Activated CD4-positive, alpha-beta T cell treated with anti-CD3 and anti-CD28 coated beads for 36 hours (primary cell): Measurements from ENCODE around the gene TLR10. TPM values are rescaled to one million over a fixed set of nuclear protein-coding genes. Genes with fewer than 3 reads are reported as not detected.

ENCODE experiments used
- ATAC-seq: fragments of 200-7000 bp; cut with Tn5 transposase; one replicate; pipeline ENCODE4 v1.10.0; 2021; ENCODE audit warnings: mild to moderate bottlenecking, moderate library complexity
- CTCF ChIA-PET: fragments of 350-600 bp; sonication (Branson Sonifier 250); formaldehyde crosslinking; loops from one replicate; lab custom pipeline; 2021; ENCODE audit warnings: antibody characterized with exemption; lab: Charles Lee
- POLR2A ChIA-PET: fragments of 350-600 bp; sonication (Branson Sonifier 250); formaldehyde crosslinking; loops from one replicate; lab custom pipeline; 2021; ENCODE audit warnings: antibody characterized with exemption, inconsistent platforms; lab: Charles Lee
- DNase-seq: peaks from one replicate; pipeline ENCODE4 v3.0.0-alpha.2; 2020
- H3K27ac Mint-ChIP-seq: one replicate; pipeline ENCODE4 v1.8.0; 2021; ENCODE audit warnings: mixed read lengths
- H3K27me3 Mint-ChIP-seq: one replicate; pipeline ENCODE4 v1.8.0; 2021; ENCODE audit warnings: mixed read lengths
- H3K36me3 Mint-ChIP-seq: one replicate; pipeline ENCODE4 v1.8.0; 2021; ENCODE audit warnings: low read depth, mixed read lengths
- H3K4me1 Mint-ChIP-seq: one replicate; pipeline ENCODE4 v1.8.0; 2021; ENCODE audit warnings: mixed read lengths
- H3K4me3 Mint-ChIP-seq: one replicate; pipeline ENCODE4 v1.8.0; 2021; ENCODE audit warnings: mild to moderate bottlenecking, moderate library complexity, mixed read lengths
- H3K9me3 Mint-ChIP-seq: one replicate; pipeline ENCODE4 v1.8.0; 2021; ENCODE audit warnings: low read depth, mixed read lengths
- intact Hi-C, 2 experiments: fragments of 100-400 bp; cut with DNase I in 1 of 2; cut with micrococcal nuclease in 1 of 2; formaldehyde crosslinking; loops; one replicate each; pipeline versions ENCODE4 v1.14.2 to v1.15.1; 2022 to 2024; cut with DNase I, micrococcal nuclease
- total RNA-seq, 2 experiments: library from RNA; stranded (reverse); gene quantifications; one replicate each; pipeline ENCODE4 v1.2.3, GENCODE V29; 2021

The TLR10 gene
- total RNA-seq, 2 experiments from 2014 or later, result not detected

GRCh38 chr4:38730493-38730829 is 52.3 kb downstream of the TLR10 start:
- H3K4me1 Mint-ChIP-seq, result peaks cover 15% of the 10 kb centered on the region
- DNase-seq (no peak), ATAC-seq (no peak)
- peaks cover 10% of the 10 kb centered on the region for H3K9me3 Mint-ChIP-seq
- CTCF ChIA-PET, result interaction anchor here (0.7 to 5.8 kb wide), 15 partner anchors 11 to 666 kb away, joined by 3 to 66 read pairs (median 3); no protein-coding TSS in a partner anchor
- no peaks in the 10 kb centered on the region for H3K36me3 Mint-ChIP-seq
- no peaks in the 10 kb centered on the region for H3K27me3 Mint-ChIP-seq
- no peak overlapping the region for H3K4me3 Mint-ChIP-seq
- intact Hi-C loops, result loop anchor here (2.0 to 10.0 kb wide), 4 partner anchors 53 to 926 kb away; no protein-coding TSS in a partner anchor
- no peak overlapping the region for H3K27ac Mint-ChIP-seq
- POLR2A ChIA-PET, result no interaction called here

- Mint-ChIP-seq H3K4me3 (no peak overlapping the region), H3K27ac (no peak overlapping the region), H3K4me1 (peaks cover 19% of the 10 kb centered on the region), H3K27me3 (no peaks in the 10 kb centered on the region), H3K36me3 (no peaks in the 10 kb centered on the region), H3K9me3 (peaks cover 5% of the 10 kb centered on the region)
- no peak for ATAC-seq
- intact Hi-C loops, result no loop called here
- ChIA-PET CTCF (interaction anchor here (1.1 to 5.8 kb wide), 3 partner anchors 11 to 549 kb away, joined by 3 to 66 read pairs (median 7); partner anchors contain the start of gene TLR1), POLR2A (no interaction called here)
- DNase-seq, result peak; percentile 18
Observed at GRCh38 chr4:38728631-38729141, 54.1 kb downstream of the TLR10 start.

- H3K4me1 Mint-ChIP-seq, result peaks cover 9% of the 10 kb centered on the region
- ATAC-seq (no peak), DNase-seq (no peak)
- ChIA-PET CTCF (interaction anchor here (0.7 kb wide), 1 partner anchor 38 kb away, joined by 3 read pairs; no protein-coding TSS in a partner anchor), POLR2A (no interaction called here)
- intact Hi-C loops, result no loop called here
- no peaks in the 10 kb centered on the region for H3K9me3 Mint-ChIP-seq
- no peak overlapping the region for H3K4me3 Mint-ChIP-seq
- H3K27ac Mint-ChIP-seq, result no peak overlapping the region
- H3K27me3 Mint-ChIP-seq, result no peaks in the 10 kb centered on the region
- H3K36me3 Mint-ChIP-seq, result no peaks in the 10 kb centered on the region
Observed at GRCh38 chr4:38724475-38724808, 58.3 kb downstream of the TLR10 start.

- ATAC-seq, result no peak
- Mint-ChIP-seq H3K4me1 (peaks cover 7% of the 10 kb centered on the region), H3K4me3 (no peak overlapping the region), H3K9me3 (no peaks in the 10 kb centered on the region), H3K27ac (no peak overlapping the region), H3K27me3 (no peaks in the 10 kb centered on the region), H3K36me3 (no peaks in the 10 kb centered on the region)
- ChIA-PET CTCF (interaction anchor here (0.7 to 1.2 kb wide), 2 partner anchors 39 to 137 kb away, joined by 3 to 5 read pairs; no protein-coding TSS in a partner anchor), POLR2A (no interaction called here)
- intact Hi-C loops, result no loop called here
- no peak for DNase-seq
Observed at GRCh38 chr4:38723726-38724474, 58.9 kb downstream of the TLR10 start.

- no peak for ATAC-seq
- POLR2A ChIA-PET, result no interaction called here
- no peaks in the 10 kb centered on the region for H3K9me3 Mint-ChIP-seq
- intact Hi-C loops, result no loop called here
- peaks cover 4% of the 10 kb centered on the region for H3K4me1 Mint-ChIP-seq
- DNase-seq, result no peak
- no peaks in the 10 kb centered on the region for H3K27me3 Mint-ChIP-seq
- no peak overlapping the region for H3K4me3 Mint-ChIP-seq
- H3K27ac Mint-ChIP-seq, result no peak overlapping the region
- no peaks in the 10 kb centered on the region for H3K36me3 Mint-ChIP-seq
- CTCF ChIA-PET, result interaction anchor here (1.2 kb wide), 1 partner anchor 138 kb away, joined by 5 read pairs; no protein-coding TSS in a partner anchor
Observed at GRCh38 chr4:38723114-38723513, 59.7 kb downstream of the TLR10 start.

Other genes starting within 250 kb of the TLR10 start
- gene KLF3, start 118.8 kb downstream of the TLR10 start, total RNA-seq, result 1 to 10 TPM; 6.1 to 6.2 TPM
- gene TLR1, start 21.8 kb upstream of the TLR10 start, total RNA-seq, result 1 to 10 TPM; 1.5 to 1.7 TPM
- gene TLR6, start 73.8 kb upstream of the TLR10 start, total RNA-seq, result 1 to 10 TPM; 1.5 to 1.8 TPM
- under 1 TPM; 0.26 to 0.32 TPM for gene FAM114A1, start 84.8 kb upstream of the TLR10 start, total RNA-seq
- gene TMEM156, start 249.4 kb upstream of the TLR10 start, total RNA-seq, result 10 to 100 TPM; 14.3 to 15.4 TPM